K562 (cell line): Measurements from ENCODE around the gene DAB1.

Experiments
- AFF4 ChIP-seq: sonication (generic); formaldehyde crosslinking; IDR thresholded peaks from 2 replicates; pipeline ENCODE4 v1.8.0; 2023; ENCODE audit warnings: mild to moderate bottlenecking, missing genetic modification reagents
- ASH1L ChIP-seq: fragments of 450-650 bp; IDR thresholded peaks from 2 replicates; pipeline ENCODE4 v1.6.1; 2018; ENCODE audit warnings: borderline replicate concordance, mild to moderate bottlenecking, low read depth; ENCODE audit not compliant: partially characterized antibody
- CTCF ChIP-seq, 3 experiments: IDR thresholded peaks in 2 of 3; conservative IDR thresholded peaks in 1 of 3; 2 replicates each; pipeline ENCODE4 v1.5.1; 2011 to 2012; ENCODE audit warnings: low read length in 3 of 3, mild to moderate bottlenecking in 3 of 3, control low read depth in 2 of 3, improper control_type of control experiment in 1 of 3, inconsistent platforms in 1 of 3, low read depth in 1 of 3, mixed read lengths in 1 of 3, moderate library complexity in 1 of 3; ENCODE audit not compliant: insufficient read depth in 2 of 3
- ELK1 ChIP-seq: sonication (generic); formaldehyde crosslinking; IDR thresholded peaks from 2 replicates; pipeline ENCODE4 v1.8.1; 2022; ENCODE audit warnings: missing genetic modification reagents
- HDAC1 ChIP-seq, 2 experiments: fragments of 450-650 bp; IDR thresholded peaks; 2 replicates each; pipeline ENCODE4 v1.6.1; 2016 to 2017; ENCODE audit warnings: inconsistent platforms in 1 of 2, mild to moderate bottlenecking in 1 of 2, moderate library complexity in 1 of 2
- KAT2B ChIP-seq: IDR thresholded peaks from one replicate; pipeline ENCODE4 v1.6.1; 2012; ENCODE audit warnings: low read depth, mild to moderate bottlenecking, control low read depth, inconsistent platforms, low read length, moderate library complexity
- MAFK ChIP-seq: IDR thresholded peaks from 2 replicates; pipeline ENCODE4 v1.6.1; 2011; ENCODE audit warnings: low read length, improper control_type of control experiment
- MAX ChIP-seq: sonication (generic); formaldehyde crosslinking; IDR thresholded peaks from 2 replicates; pipeline ENCODE4 v1.9.0; 2022; ENCODE audit warnings: mild to moderate bottlenecking, missing genetic modification reagents
- NUFIP1 ChIP-seq: fragments of 450-650 bp; IDR thresholded peaks from 2 replicates; pipeline ENCODE4 v1.6.1; 2018; ENCODE audit not compliant: partially characterized antibody
- POLR2A ChIP-seq: fragments of 450-650 bp; conservative IDR thresholded peaks from 2 replicates; pipeline ENCODE4 v1.6.1; 2016
- USF1 ChIP-seq: sonication (generic); formaldehyde crosslinking; IDR thresholded peaks from 2 replicates; pipeline ENCODE4 v1.9.0; 2022; ENCODE audit warnings: mild to moderate bottlenecking, missing genetic modification reagents
- ZBTB1 ChIP-seq: sonication (generic); formaldehyde crosslinking; IDR thresholded peaks from 2 replicates; pipeline ENCODE4 v1.8.1; 2023; ENCODE audit warnings: missing genetic modification reagents, low read depth, mild to moderate bottlenecking, borderline replicate concordance
- ZNF146 ChIP-seq: IDR thresholded peaks from one replicate; pipeline ENCODE4 v1.6.1; 2018; ENCODE audit warnings: missing compliant biosample characterization; ENCODE audit not compliant: unreplicated experiment

- TF ChIP-seq MAFK: no peak
- TF ChIP-seq USF1 (CRISPR knock-in tag): no peak
- TF ChIP-seq CTCF (IDR thresholded peaks at IDR 0.05 in 2 of 3, conservative IDR thresholded peaks at IDR 0.05 in 1 of 3; ENCODE audit: insufficient read depth in 2 of 3, low read depth in 1 of 3, low read length in 3 of 3): no peak
- no peak for TF ChIP-seq NUFIP1
- TF ChIP-seq ELK1: no peak
- TF ChIP-seq ASH1L: no peak
- TF ChIP-seq ZNF146 (CRISPR knock-in tag): no peak
- TF ChIP-seq HDAC1 (IDR thresholded peaks at IDR 0.05): no peak
- no peak for TF ChIP-seq MAX (CRISPR knock-in tag)
- no peak for TF ChIP-seq AFF4
- TF ChIP-seq POLR2A: no peak
- no peak for TF ChIP-seq KAT2B
- TF ChIP-seq ZBTB1 (CRISPR knock-in tag): no peak
These were observed 248.4 kb downstream of the DAB1 start for GRCh38 chr1:57175506-57175905.
